Endothelial cell of umbilical vein (primary cell): ENCODE data around the gene PSAPL1. TPM values are rescaled to one million over a fixed set of nuclear protein-coding genes. Genes with fewer than 3 reads are reported as not detected.

Experiments used
- BruUV-seq: library from RNA; stranded (reverse); fragments of 400-500 nt; replicated peaks from 2 replicates; lab custom pipeline; 2021; lab: Mats Ljungman, UMichigan
- CTCF ChIA-PET: fragments of 300-600, 350-600 bp; sonication (Branson Sonifier 250); formaldehyde crosslinking; loops from one replicate; lab custom pipeline; 2021; ENCODE audit warnings: antibody characterized with exemption, inconsistent platforms; lab: Charles Lee
- POLR2A ChIA-PET: fragments of 300-600, 350-600 bp; sonication (Branson Sonifier 250); formaldehyde crosslinking; loops from one replicate; lab custom pipeline; 2021; ENCODE audit warnings: antibody characterized with exemption, inconsistent platforms; lab: Charles Lee
- DNase-seq: peaks from one replicate; pipeline ENCODE4 v3.0.0-alpha.2; 2011; ENCODE audit warnings: low read depth, low spot score
- FAIRE-seq: peaks from 2 replicates; lab custom pipeline; 2011; peaks lifted over from hg19 to GRCh38; lab: Jason Lieb, UNC
- H2AFZ ChIP-seq: 2 replicates; pipeline ENCODE4 v1.6.0; 2012; ENCODE audit warnings: low read depth, low read length, control low read depth, inconsistent platforms
- H3K27ac ChIP-seq: 2 replicates; pipeline ENCODE4 v1.5.1; 2011; ENCODE audit warnings: low read depth, mild to moderate bottlenecking, control low read depth, low read length, moderate library complexity; ENCODE audit not compliant: insufficient read depth
- H3K27me3 ChIP-seq, 2 experiments: 2 replicates each; pipeline versions ENCODE4 v1.6.0 to v1.6.1; 2011; ENCODE audit warnings: low read length in 2 of 2, mixed read lengths in 1 of 2; ENCODE audit not compliant: control insufficient read depth in 2 of 2, insufficient read depth in 2 of 2
- H3K36me3 ChIP-seq, 2 experiments: 2 replicates in 1 of 2; 3 replicates in 1 of 2; pipeline ENCODE4 v1.5.1; 2011; ENCODE audit warnings: low read length in 2 of 2, mild to moderate bottlenecking in 1 of 2, moderate library complexity in 1 of 2; ENCODE audit not compliant: control insufficient read depth in 2 of 2, insufficient read depth in 2 of 2; ENCODE audit errors: extremely low read depth in 1 of 2
- H3K4me1 ChIP-seq: 3 replicates; pipeline ENCODE4 v1.5.1; 2011; ENCODE audit warnings: mild to moderate bottlenecking, low read length; ENCODE audit not compliant: control insufficient read depth, insufficient read depth; ENCODE audit errors: extremely low read depth
- H3K4me2 ChIP-seq: 2 replicates; pipeline ENCODE4 v1.6.1; 2011; ENCODE audit warnings: low read length, control low read depth, mixed read lengths; ENCODE audit not compliant: insufficient read depth
- H3K4me3 ChIP-seq, 3 experiments: fragments of 200-600 bp in 1 of 3; sonication (generic), shearing (Covaris generic) in 1 of 3; replicated peaks in 1 of 3; 2 replicates each; pipeline ENCODE4 v1.5.1; 2011 to 2016; ENCODE audit warnings: control low read depth in 3 of 3, low read length in 3 of 3, mild to moderate bottlenecking in 2 of 3, inconsistent platforms in 1 of 3, low read depth in 1 of 3, moderate library complexity in 1 of 3; ENCODE audit not compliant: insufficient read depth in 1 of 3
- H3K79me2 ChIP-seq: 2 replicates; pipeline ENCODE4 v1.6.0; 2012; ENCODE audit warnings: low read length, inconsistent platforms; ENCODE audit not compliant: control insufficient read depth, insufficient read depth
- H3K9ac ChIP-seq: replicated peaks from 2 replicates; pipeline ENCODE3; 2011; ENCODE audit warnings: low read length, control low read depth; ENCODE audit not compliant: insufficient read depth; ENCODE audit errors: extremely low read depth
- H3K9me1 ChIP-seq: replicated peaks from 3 replicates; pipeline ENCODE4 v1.6.0; 2011; ENCODE audit warnings: mild to moderate bottlenecking, low read length; ENCODE audit not compliant: control insufficient read depth, insufficient read depth; ENCODE audit errors: extremely low read depth
- H3K9me3 ChIP-seq: replicated peaks from 2 replicates; pipeline ENCODE4 v1.5.1; 2012; ENCODE audit warnings: low read length, inconsistent platforms; ENCODE audit not compliant: control insufficient read depth, insufficient read depth
- H4K20me1 ChIP-seq: replicated peaks from 2 replicates; pipeline ENCODE3; 2011; ENCODE audit warnings: mild to moderate bottlenecking, low read length; ENCODE audit not compliant: control insufficient read depth, insufficient read depth; ENCODE audit errors: extremely low read depth
- CTCF ChIP-seq, 2 donors: IDR thresholded peaks; 1 replicate in 1 of 2; 2 replicates in 1 of 2; pipeline ENCODE4 v1.5.1; 2011; ENCODE audit warnings: low read length in 2 of 2, mild to moderate bottlenecking in 2 of 2, moderate library complexity in 2 of 2, control low read depth in 1 of 2, inconsistent platforms in 1 of 2, low read depth in 1 of 2; ENCODE audit not compliant: insufficient read depth in 1 of 2; ENCODE audit errors: extremely low read depth in 1 of 2
- EZH2 ChIP-seq: IDR thresholded peaks from 2 replicates; pipeline ENCODE4 v1.6.1; 2012; ENCODE audit warnings: borderline replicate concordance, low read depth, mild to moderate bottlenecking, moderate library complexity, low read length, inconsistent platforms; ENCODE audit not compliant: severe bottlenecking
- FOS ChIP-seq: IDR thresholded peaks from 2 replicates; pipeline ENCODE4 v1.6.1; 2011; ENCODE audit warnings: mild to moderate bottlenecking, low read length, moderate library complexity, borderline replicate concordance; ENCODE audit not compliant: insufficient read depth
- GATA2 ChIP-seq: IDR thresholded peaks from 2 replicates; pipeline ENCODE4 v1.7.0; 2011; ENCODE audit warnings: low read depth, mild to moderate bottlenecking, moderate library complexity, mixed read lengths, low read length; ENCODE audit not compliant: insufficient read length, insufficient read depth
- JUN ChIP-seq: IDR thresholded peaks from 2 replicates; pipeline ENCODE4 v1.6.1; 2011; ENCODE audit warnings: borderline replicate concordance, low read depth; ENCODE audit not compliant: insufficient read length, insufficient read depth
- MAX ChIP-seq: IDR thresholded peaks from 2 replicates; pipeline ENCODE4 v1.6.1; 2011; ENCODE audit not compliant: insufficient read depth, insufficient read length
- MYC ChIP-seq: IDR thresholded peaks from one replicate; pipeline ENCODE4 v1.6.1; 2011; ENCODE audit warnings: mild to moderate bottlenecking, low read depth, low read length
- POLR2A ChIP-seq: IDR thresholded peaks from 2 replicates; pipeline ENCODE4 v1.6.1; 2012; ENCODE audit warnings: low read depth, mild to moderate bottlenecking, control low read depth, low read length
- POLR2AphosphoS5 ChIP-seq: IDR thresholded peaks from 2 replicates; pipeline ENCODE4 v1.6.1; 2012; ENCODE audit warnings: low read depth, mild to moderate bottlenecking, control low read depth, low read length, moderate library complexity; ENCODE audit not compliant: insufficient read depth
- dilution Hi-C: fragments of 300-500 bp; cut with MboI; formaldehyde crosslinking; loops from one replicate; pipeline ENCODE4 v1.15.0; 2019; ENCODE audit warnings: low sequenced_read_pairs; ENCODE audit not compliant: extremely low pct_ligation_motif_present
- intact Hi-C: fragments of 100-400 bp; cut with micrococcal nuclease; formaldehyde crosslinking; loops from one replicate; pipeline ENCODE4 v1.10.0; 2022
- polyA plus RNA-seq, 4 experiments: library from polyadenylated mRNA; depleted of rRNA in 3 of 4; stranded (reverse) in 3 of 4; unstranded in 1 of 4; fragments of >200 nt; gene quantifications; 2 replicates each; pipeline versions ENCODE4 v1.2.1 to v1.2.3, GENCODE V29; 2011 to 2012; ENCODE audit warnings: missing spikeins in 1 of 4
- total RNA-seq: library from RNA; stranded (reverse); gene quantifications from 2 replicates; pipeline ENCODE4 v1.2.3, GENCODE V29; 2021

PSAPL1 gene
- total and polyA plus RNA-seq, 2 donors (not counting 3 experiments of a cell fraction or from before 2014, with no cell fraction given) = not detected

GRCh38 chr4:7472442-7473013 is 37.8 kb upstream of the PSAPL1 start:
- FAIRE-seq (no peak), DNase-seq (no peak)
- dilution Hi-C loops (no loop called here), intact Hi-C loops (no loop called here)
- no peaks in the 10 kb centered on the region for H3K9me1 ChIP-seq
- no peaks in the 10 kb centered on the region for H3K9me3 ChIP-seq
- no peak overlapping the region for H3K4me2 ChIP-seq
- no peak overlapping the region for H3K4me3 ChIP-seq
- no peak overlapping the region for H3K27ac ChIP-seq
- no peaks in the 10 kb centered on the region for H3K79me2 ChIP-seq
- TF ChIP-seq POLR2A (no peak), POLR2AphosphoS5 (no peak), JUN (no peak), MYC (no peak), FOS (no peak), EZH2 (no peak), MAX (no peak), CTCF (IDR thresholded peaks at IDR 0.05; ENCODE audit: extremely low read depth in 1 of 2, insufficient read depth in 1 of 2, low read depth in 1 of 2, low read length in 2 of 2) (no peak), GATA2 (no peak)
- no peaks in the 10 kb centered on the region for H3K36me3 ChIP-seq
- no peaks in the 10 kb centered on the region for H3K4me1 ChIP-seq
- H3K27me3 ChIP-seq = no peaks in the 10 kb centered on the region
- POLR2A ChIA-PET = no interaction called here
- no TSS peak for BruUV-seq
- no peak overlapping the region for H2AFZ ChIP-seq
- CTCF ChIA-PET = no interaction called here
- H3K9ac ChIP-seq = no peak overlapping the region
- no peaks in the 10 kb centered on the region for H4K20me1 ChIP-seq
